Astrocyte (in vitro differentiated cells and primary cell): Measurements from ENCODE around the gene NLN. TPM values are rescaled to one million over a fixed set of nuclear protein-coding genes. Genes with fewer than 3 reads are reported as not detected.

Source experiments
- DNase-seq: peaks from one replicate; pipeline ENCODE4 v3.0.0-alpha.2; 2010; ENCODE audit warnings: low read depth
- FAIRE-seq: peaks from 2 replicates; lab custom pipeline; 2011; peaks lifted over from hg19 to GRCh38; lab: Jason Lieb, UNC
- H2AFZ ChIP-seq: 2 replicates; pipeline ENCODE4 v1.6.0; 2012; ENCODE audit warnings: low read depth, low read length, inconsistent platforms
- H3K27ac ChIP-seq: 2 replicates; pipeline ENCODE4 v1.5.1; 2011; ENCODE audit warnings: low read depth, low read length, inconsistent platforms
- H3K27me3 ChIP-seq: 2 replicates; pipeline ENCODE4 v1.6.0; 2011; ENCODE audit warnings: low read length, inconsistent platforms; ENCODE audit not compliant: insufficient read depth
- H3K36me3 ChIP-seq: 2 replicates; pipeline ENCODE4 v1.5.1; 2011; ENCODE audit warnings: low read length, inconsistent platforms; ENCODE audit not compliant: insufficient read depth
- H3K4me1 ChIP-seq: 2 replicates; pipeline ENCODE4 v1.5.1; 2011; ENCODE audit warnings: low read length, inconsistent platforms; ENCODE audit not compliant: insufficient read depth
- H3K4me2 ChIP-seq: 2 replicates; pipeline ENCODE4 v1.6.0; 2012; ENCODE audit warnings: low read length, inconsistent platforms
- H3K4me3 ChIP-seq: 2 replicates; pipeline ENCODE4 v1.5.1; 2011; ENCODE audit warnings: low read depth, mild to moderate bottlenecking, low read length, inconsistent platforms; ENCODE audit not compliant: insufficient read depth
- H3K79me2 ChIP-seq: 2 replicates; pipeline ENCODE4 v1.6.0; 2012; ENCODE audit warnings: mild to moderate bottlenecking, low read length, inconsistent platforms; ENCODE audit not compliant: insufficient read depth
- H3K9ac ChIP-seq: 2 replicates; pipeline ENCODE4 v1.6.0; 2012; ENCODE audit warnings: mild to moderate bottlenecking, low read length, inconsistent platforms
- H3K9me3 ChIP-seq: 2 replicates; pipeline ENCODE4 v1.5.1; 2012; ENCODE audit warnings: low read depth, mild to moderate bottlenecking, low read length, inconsistent platforms; ENCODE audit not compliant: insufficient read depth
- H4K20me1 ChIP-seq: 2 replicates; pipeline ENCODE4 v1.6.0; 2012; ENCODE audit warnings: low read length, inconsistent platforms; ENCODE audit not compliant: insufficient read depth
- H3K27ac Mint-ChIP-seq: one replicate; pipeline ENCODE4 v1.8.0; 2021; ENCODE audit warnings: mild to moderate bottlenecking, mixed read lengths; ENCODE audit not compliant: unreplicated experiment
- H3K27me3 Mint-ChIP-seq: one replicate; pipeline ENCODE4 v1.8.0; 2021; ENCODE audit warnings: low read depth, mixed read lengths; ENCODE audit not compliant: unreplicated experiment
- H3K36me3 Mint-ChIP-seq: one replicate; pipeline ENCODE4 v1.8.0; 2021; ENCODE audit warnings: low read depth, mixed read lengths; ENCODE audit not compliant: unreplicated experiment
- H3K4me1 Mint-ChIP-seq: one replicate; pipeline ENCODE4 v1.8.0; 2021; ENCODE audit warnings: low read depth, mixed read lengths; ENCODE audit not compliant: unreplicated experiment
- H3K4me3 Mint-ChIP-seq: one replicate; pipeline ENCODE4 v1.8.0; 2021; ENCODE audit warnings: mild to moderate bottlenecking, moderate library complexity, mixed read lengths; ENCODE audit not compliant: unreplicated experiment
- H3K9me3 Mint-ChIP-seq: one replicate; pipeline ENCODE4 v1.8.0; 2021; ENCODE audit warnings: mild to moderate bottlenecking, mixed read lengths; ENCODE audit not compliant: unreplicated experiment
- EZH2 ChIP-seq: IDR thresholded peaks from 2 replicates; pipeline ENCODE4 v1.6.1; 2012; ENCODE audit warnings: mild to moderate bottlenecking, low read length, inconsistent platforms; ENCODE audit not compliant: insufficient read depth
- total RNA-seq: library from RNA; stranded (reverse); gene quantifications from 2 replicates; pipeline ENCODE4 v1.2.1, GENCODE V29; 2021
- TF ChIP-seq, protein P1 (sequence below): IDR thresholded peaks from 2 replicates; pipeline ENCODE4 v1.5.1; 2011; ENCODE audit warnings: low read depth, mild to moderate bottlenecking, inconsistent platforms, low read length, moderate library complexity; ENCODE audit not compliant: insufficient read depth

Gene NLN
- total RNA-seq, 1 donor from 2014 or later = 65.2 TPM

GRCh38 chr5:65854925-65855324 lies 132.9 kb downstream of the NLN start:
- no peak overlapping the region for H3K27ac ChIP-seq
- Mint-ChIP-seq H3K27me3 (no peaks in the 10 kb centered on the region), H3K9me3 (peaks cover 6% of the 10 kb centered on the region), H3K27ac (no peak overlapping the region), H3K36me3 (peaks cover 12% of the 10 kb centered on the region), H3K4me1 (peaks cover 5% of the 10 kb centered on the region), H3K4me3 (no peak overlapping the region)
- H3K4me2 ChIP-seq = no peak overlapping the region
- no peaks in the 10 kb centered on the region for H3K36me3 ChIP-seq
- no peak for TF ChIP-seq EZH2
- TF ChIP-seq, protein P1, sequence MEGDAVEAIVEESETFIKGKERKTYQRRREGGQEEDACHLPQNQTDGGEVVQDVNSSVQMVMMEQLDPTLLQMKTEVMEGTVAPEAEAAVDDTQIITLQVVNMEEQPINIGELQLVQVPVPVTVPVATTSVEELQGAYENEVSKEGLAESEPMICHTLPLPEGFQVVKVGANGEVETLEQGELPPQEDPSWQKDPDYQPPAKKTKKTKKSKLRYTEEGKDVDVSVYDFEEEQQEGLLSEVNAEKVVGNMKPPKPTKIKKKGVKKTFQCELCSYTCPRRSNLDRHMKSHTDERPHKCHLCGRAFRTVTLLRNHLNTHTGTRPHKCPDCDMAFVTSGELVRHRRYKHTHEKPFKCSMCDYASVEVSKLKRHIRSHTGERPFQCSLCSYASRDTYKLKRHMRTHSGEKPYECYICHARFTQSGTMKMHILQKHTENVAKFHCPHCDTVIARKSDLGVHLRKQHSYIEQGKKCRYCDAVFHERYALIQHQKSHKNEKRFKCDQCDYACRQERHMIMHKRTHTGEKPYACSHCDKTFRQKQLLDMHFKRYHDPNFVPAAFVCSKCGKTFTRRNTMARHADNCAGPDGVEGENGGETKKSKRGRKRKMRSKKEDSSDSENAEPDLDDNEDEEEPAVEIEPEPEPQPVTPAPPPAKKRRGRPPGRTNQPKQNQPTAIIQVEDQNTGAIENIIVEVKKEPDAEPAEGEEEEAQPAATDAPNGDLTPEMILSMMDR = no peak
- H3K79me2 ChIP-seq = no peaks in the 10 kb centered on the region
- no peak overlapping the region for H2AFZ ChIP-seq
- FAIRE-seq (no peak), DNase-seq (no peak)
- no peak overlapping the region for H3K9ac ChIP-seq
- no peaks in the 10 kb centered on the region for H3K9me3 ChIP-seq
- peaks cover 3% of the 10 kb centered on the region for H3K4me1 ChIP-seq
- H3K4me3 ChIP-seq = no peak overlapping the region
- H4K20me1 ChIP-seq = no peaks in the 10 kb centered on the region
- no peaks in the 10 kb centered on the region for H3K27me3 ChIP-seq

DNA sequence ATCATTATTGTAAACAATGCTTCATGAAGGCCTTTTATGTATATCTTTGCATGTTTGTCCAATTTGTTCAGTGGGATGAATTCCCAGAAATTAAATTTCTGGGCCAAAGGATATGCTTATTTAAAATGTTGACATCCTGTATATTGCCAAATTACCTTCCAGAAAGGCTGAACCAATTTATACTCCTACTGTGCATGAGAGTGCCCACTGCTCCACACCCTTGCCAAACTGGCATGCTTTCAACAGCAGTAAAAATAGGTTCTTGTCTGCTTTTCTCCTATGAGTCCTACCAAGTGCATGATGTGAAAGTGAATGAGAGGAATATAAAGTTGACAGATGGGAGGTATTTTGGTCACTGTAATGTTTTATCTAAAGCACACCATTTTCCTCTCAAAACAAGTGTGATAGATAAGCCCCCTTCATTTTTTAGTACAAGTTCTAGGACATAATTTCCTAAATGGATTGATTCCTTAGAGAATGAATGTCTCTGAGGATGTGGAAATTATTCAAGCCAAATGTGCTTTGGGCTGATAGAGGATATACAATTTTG lies 133.8 kb downstream of the NLN start:
- Histone ChIP-seq H3K4me2 (no peak overlapping the region), H3K27ac (no peak overlapping the region)
- H3K9me3 Mint-ChIP-seq = peaks cover 6% of the 10 kb centered on the region

GRCh38 chr5:65856520-65856919 lies 134.5 kb downstream of the NLN start:
- no peaks in the 10 kb centered on the region for H4K20me1 ChIP-seq
- Mint-ChIP-seq H3K9me3 (peaks cover 4% of the 10 kb centered on the region), H3K27ac (no peak overlapping the region), H3K4me3 (no peak overlapping the region), H3K4me1 (peaks cover 11% of the 10 kb centered on the region), H3K36me3 (peaks cover 14% of the 10 kb centered on the region), H3K27me3 (no peaks in the 10 kb centered on the region)
- H3K9ac ChIP-seq = no peak overlapping the region
- no peaks in the 10 kb centered on the region for H3K79me2 ChIP-seq
- H3K27ac ChIP-seq = no peak overlapping the region
- H3K27me3 ChIP-seq = no peaks in the 10 kb centered on the region
- FAIRE-seq (no peak), DNase-seq (no peak)
- H2AFZ ChIP-seq = no peak overlapping the region
- no peak overlapping the region for H3K4me2 ChIP-seq
- no peaks in the 10 kb centered on the region for H3K9me3 ChIP-seq
- H3K36me3 ChIP-seq = no peaks in the 10 kb centered on the region
- TF ChIP-seq, protein P1 = no peak
- TF ChIP-seq EZH2 = no peak
- no peak overlapping the region for H3K4me3 ChIP-seq
- H3K4me1 ChIP-seq = peaks cover 17% of the 10 kb centered on the region

More for the DNA sequence above, 133.8 kb downstream of the NLN start:
- Mint-ChIP-seq H3K27me3 (no peaks in the 10 kb centered on the region), H3K4me1 (peaks cover 7% of the 10 kb centered on the region), H3K36me3 (peaks cover 14% of the 10 kb centered on the region), H3K4me3 (no peak overlapping the region), H3K27ac (no peak overlapping the region)
- no peak for FAIRE-seq
- Histone ChIP-seq H3K4me3 (no peak overlapping the region), H3K9ac (no peak overlapping the region), H3K36me3 (no peaks in the 10 kb centered on the region), H4K20me1 (no peaks in the 10 kb centered on the region), H3K4me1 (peaks cover 10% of the 10 kb centered on the region), H2AFZ (no peak overlapping the region), H3K27me3 (no peaks in the 10 kb centered on the region), H3K9me3 (no peaks in the 10 kb centered on the region), H3K79me2 (no peaks in the 10 kb centered on the region)
- TF ChIP-seq, protein P1 = no peak
- TF ChIP-seq EZH2 = no peak
- no peak for DNase-seq
